WTC11 (cell line): ENCODE measurements around the gene CCR3. TPM values are rescaled to one million over a fixed set of nuclear protein-coding genes. Genes with fewer than 3 reads are reported as not detected.

Experiments used
- ATAC-seq: fragments of 200-7000 bp; cut with Tn5 transposase; 2 replicates; pipeline ENCODE4 v1.10.0; 2021; ENCODE audit warnings: mild to moderate bottlenecking, moderate library complexity
- CTCF ChIA-PET: fragments of 300-600 bp; sonication (Branson Sonifier 250); formaldehyde crosslinking; loops from one replicate; lab custom pipeline; 2021; ENCODE audit warnings: antibody characterized with exemption; lab: Charles Lee
- POLR2A ChIA-PET: fragments of 350-600 bp; sonication (Branson Sonifier 250); formaldehyde crosslinking; loops from one replicate; lab custom pipeline; 2021; ENCODE audit warnings: antibody characterized with exemption; lab: Charles Lee
- DNase-seq: peaks from one replicate; pipeline ENCODE4 v3.0.0; 2021; ENCODE audit warnings: low spot score
- H3K27ac Mint-ChIP-seq: 2 replicates; pipeline ENCODE4 v1.8.0; 2021; ENCODE audit warnings: mixed read lengths
- H3K27me3 Mint-ChIP-seq: 2 replicates; pipeline ENCODE4 v1.8.0; 2021; ENCODE audit warnings: low read depth, mild to moderate bottlenecking, moderate library complexity, mixed read lengths
- H3K36me3 Mint-ChIP-seq: 2 replicates; pipeline ENCODE4 v1.8.0; 2021; ENCODE audit warnings: mixed read lengths
- H3K4me1 Mint-ChIP-seq: 2 replicates; pipeline ENCODE4 v1.8.0; 2022; ENCODE audit warnings: mixed read lengths
- H3K4me3 Mint-ChIP-seq: 2 replicates; pipeline ENCODE4 v1.8.0; 2021; ENCODE audit warnings: mild to moderate bottlenecking, moderate library complexity, mixed read lengths
- H3K9me3 Mint-ChIP-seq: 2 replicates; pipeline ENCODE4 v1.8.0; 2021; ENCODE audit warnings: mixed read lengths
- ATF2 ChIP-seq: sonication (generic); formaldehyde crosslinking; IDR thresholded peaks from 2 replicates; pipeline ENCODE4 v1.8.1; 2022; ENCODE audit warnings: low read depth, missing genetic modification reagents, borderline replicate concordance
- CDX4 ChIP-seq: fragments of 250-450 bp; sonication (Bioruptor Pico); IDR thresholded peaks from 2 replicates; pipeline ENCODE4 v1.9.0; 2021; ENCODE audit warnings: moderate library complexity, mild to moderate bottlenecking, inconsistent platforms, borderline replicate concordance
- FOXJ3 ChIP-seq: sonication (generic); formaldehyde crosslinking; IDR thresholded peaks from 2 replicates; pipeline ENCODE4 v1.9.0; 2021; ENCODE audit warnings: missing genetic modification reagents, mild to moderate bottlenecking, borderline replicate concordance
- FOXP1 ChIP-seq: sonication (generic); formaldehyde crosslinking; IDR thresholded peaks from 2 replicates; pipeline ENCODE4 v1.8.0; 2022; ENCODE audit warnings: missing genetic modification reagents, mild to moderate bottlenecking, moderate library complexity, borderline replicate concordance
- GRHL2 ChIP-seq: fragments of 250-450 bp; sonication (Bioruptor Pico); IDR thresholded peaks from 2 replicates; pipeline ENCODE4 v1.8.0; 2022; ENCODE audit warnings: mild to moderate bottlenecking, moderate library complexity; ENCODE audit not compliant: insufficient replicate concordance, severe bottlenecking
- JUN ChIP-seq: sonication (generic); formaldehyde crosslinking; IDR thresholded peaks from 2 replicates; pipeline ENCODE4 v1.8.0; 2023; ENCODE audit warnings: mild to moderate bottlenecking, missing genetic modification reagents
- NFATC4 ChIP-seq: fragments of 250-450 bp; sonication (Bioruptor Pico); IDR thresholded peaks from 2 replicates; pipeline ENCODE4 v1.9.0; 2021; ENCODE audit warnings: mild to moderate bottlenecking
- NFYB ChIP-seq: sonication (generic); formaldehyde crosslinking; conservative IDR thresholded peaks from 2 replicates; pipeline ENCODE4 v1.8.0; 2022; ENCODE audit warnings: low read depth, missing genetic modification reagents
- NR1H2 ChIP-seq: sonication (generic); formaldehyde crosslinking; IDR thresholded peaks from 2 replicates; pipeline ENCODE4 v1.9.0; 2021; ENCODE audit warnings: mild to moderate bottlenecking, moderate library complexity, missing genetic modification reagents
- PRDM15 ChIP-seq: sonication (generic); formaldehyde crosslinking; IDR thresholded peaks from 2 replicates; pipeline ENCODE4 v1.8.0; 2022; ENCODE audit warnings: missing genetic modification reagents
- TEAD1 ChIP-seq: sonication (generic); formaldehyde crosslinking; IDR thresholded peaks from 2 replicates; pipeline ENCODE4 v1.8.0; 2022; ENCODE audit warnings: mild to moderate bottlenecking, missing genetic modification reagents
- TP53 ChIP-seq: sonication (generic); formaldehyde crosslinking; IDR thresholded peaks from 2 replicates; pipeline ENCODE4 v1.8.1; 2023; ENCODE audit warnings: mild to moderate bottlenecking, missing genetic modification reagents
- ZBTB21 ChIP-seq: sonication (generic); formaldehyde crosslinking; IDR thresholded peaks from 2 replicates; pipeline ENCODE4 v1.8.1; 2023; ENCODE audit warnings: mild to moderate bottlenecking, missing genetic modification reagents, borderline replicate concordance
- ZNF512 ChIP-seq: sonication (generic); formaldehyde crosslinking; IDR thresholded peaks from 2 replicates; pipeline ENCODE4 v1.8.1; 2022; ENCODE audit warnings: missing genetic modification reagents, borderline replicate concordance
- ZNF532 ChIP-seq: fragments of 250-450 bp; sonication (Bioruptor Pico); IDR thresholded peaks from 2 replicates; pipeline ENCODE4 v1.9.0; 2021; ENCODE audit warnings: mild to moderate bottlenecking, borderline replicate concordance
- ZNF671 ChIP-seq: fragments of 250-450 bp; sonication (Bioruptor Pico); IDR thresholded peaks from 2 replicates; pipeline ENCODE4 v1.8.0; 2021; ENCODE audit warnings: mild to moderate bottlenecking
- total RNA-seq: library from RNA; stranded (reverse); gene quantifications from 3 replicates; pipeline ENCODE4 v1.2.3, GENCODE V29; 2021
- TF ChIP-seq, protein P1 (sequence below): fragments of 250-450 bp; sonication (Bioruptor Pico); conservative IDR thresholded peaks from 2 replicates; pipeline ENCODE4 v1.9.0; 2021; ENCODE audit warnings: mild to moderate bottlenecking
- TF ChIP-seq, protein P2 (sequence below): sonication (generic); formaldehyde crosslinking; IDR thresholded peaks from 2 replicates; pipeline ENCODE4 v1.8.1; 2022; ENCODE audit warnings: mild to moderate bottlenecking, missing genetic modification reagents, moderate library complexity, borderline replicate concordance

Gene CCR3
- total RNA-seq, 1 experiment from 2014 or later, result not detected

DNA sequence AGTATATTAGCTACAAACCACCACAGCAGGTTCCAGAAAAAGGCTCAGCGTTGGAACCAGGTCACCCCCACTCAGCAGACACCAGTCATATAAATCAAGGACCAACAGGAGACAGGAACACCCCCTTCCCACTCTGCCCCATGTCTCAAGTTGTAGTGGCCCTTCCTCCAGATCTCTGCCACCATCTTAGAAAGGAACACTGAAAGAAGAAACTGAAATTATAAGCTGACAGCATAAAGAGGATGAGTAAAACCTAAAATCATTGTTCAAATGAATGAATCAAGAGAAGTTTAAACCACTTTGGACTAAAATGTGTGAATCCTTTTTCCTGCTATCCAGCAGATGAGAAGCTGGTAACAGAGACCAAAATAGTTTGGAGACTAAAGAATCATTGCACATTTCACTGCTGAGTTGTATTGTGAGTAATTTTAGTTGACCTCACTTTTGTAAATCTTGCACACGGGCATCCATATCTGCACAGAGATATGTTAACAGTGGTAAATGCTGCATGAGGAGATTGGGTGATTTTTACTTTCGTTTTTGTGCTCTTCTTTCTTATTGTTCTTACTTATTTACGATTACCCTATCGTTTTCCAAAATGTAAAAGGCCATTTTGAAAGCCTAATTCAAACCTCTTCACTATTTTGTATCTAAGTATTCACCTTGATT is 19.8 kb downstream of the CCR3 start (continued):
- TF ChIP-seq, protein P1, sequence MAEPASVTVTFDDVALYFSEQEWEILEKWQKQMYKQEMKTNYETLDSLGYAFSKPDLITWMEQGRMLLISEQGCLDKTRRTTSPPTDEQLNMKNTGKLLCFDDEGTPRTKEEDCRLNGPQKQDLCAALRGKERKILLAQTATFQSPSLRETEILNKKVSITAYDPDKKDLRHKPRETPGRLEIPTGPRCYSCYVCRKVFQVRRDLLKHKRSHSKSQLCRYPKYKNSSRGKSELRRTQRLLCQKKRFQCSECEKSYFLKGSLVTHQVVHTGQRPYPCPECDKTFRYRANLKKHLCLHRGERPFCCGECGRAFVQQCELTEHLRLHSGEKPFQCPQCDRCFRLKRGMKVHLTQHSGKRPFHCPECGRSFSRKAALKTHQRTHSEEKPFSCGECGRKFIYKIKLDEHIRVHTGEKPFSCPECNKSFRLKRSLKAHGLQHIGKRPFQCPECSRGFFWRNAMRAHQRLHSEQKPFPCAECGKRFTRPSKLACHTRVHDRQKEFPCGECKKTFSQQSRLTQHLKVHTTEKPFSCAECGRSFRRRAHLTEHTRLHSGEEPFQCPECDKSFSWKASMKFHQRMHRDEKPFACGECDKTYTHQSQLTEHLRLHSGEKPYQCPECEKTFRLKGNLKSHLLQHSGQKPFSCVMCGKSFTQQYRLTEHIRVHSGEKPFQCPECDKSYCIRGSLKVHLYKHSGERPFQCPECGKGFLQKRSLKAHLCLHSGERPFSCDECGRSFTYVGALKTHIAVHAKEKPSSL, result no peak
- TF ChIP-seq NFATC4 (CRISPR knock-in tag) (no peak), GRHL2 (CRISPR knock-in tag) (no peak)
- TF ChIP-seq, all 79 proteins: peak for 0

GRCh38 chr3:46264002-46264401 is 21.7 kb downstream of the CCR3 start:
- Mint-ChIP-seq H3K9me3 (peaks cover 28% of the 10 kb centered on the region), H3K27me3 (peaks cover 4% of the 10 kb centered on the region; the same call in 1 of the 2 replicates), H3K27ac (no peak overlapping the region), H3K4me3 (no peak overlapping the region), H3K36me3 (peaks cover 11% of the 10 kb centered on the region), H3K4me1 (peaks cover 12% of the 10 kb centered on the region)
- ATAC-seq (peak; percentile 52), DNase-seq (no peak)
- POLR2A ChIA-PET, result no interaction called here
- CTCF ChIA-PET, result interaction anchor here (1.0 to 2.5 kb wide), 2 partner anchors 12 to 105 kb away, joined by 3 to 11 read pairs; no protein-coding TSS in a partner anchor
- no peak for TF ChIP-seq FOXP1 (CRISPR knock-in tag)
- no peak for TF ChIP-seq ZNF512 (CRISPR knock-in tag)
- TF ChIP-seq, protein P2, sequence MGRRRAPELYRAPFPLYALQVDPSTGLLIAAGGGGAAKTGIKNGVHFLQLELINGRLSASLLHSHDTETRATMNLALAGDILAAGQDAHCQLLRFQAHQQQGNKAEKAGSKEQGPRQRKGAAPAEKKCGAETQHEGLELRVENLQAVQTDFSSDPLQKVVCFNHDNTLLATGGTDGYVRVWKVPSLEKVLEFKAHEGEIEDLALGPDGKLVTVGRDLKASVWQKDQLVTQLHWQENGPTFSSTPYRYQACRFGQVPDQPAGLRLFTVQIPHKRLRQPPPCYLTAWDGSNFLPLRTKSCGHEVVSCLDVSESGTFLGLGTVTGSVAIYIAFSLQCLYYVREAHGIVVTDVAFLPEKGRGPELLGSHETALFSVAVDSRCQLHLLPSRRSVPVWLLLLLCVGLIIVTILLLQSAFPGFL, result no peak
- no peak for TF ChIP-seq ATF2 (CRISPR knock-in tag)
- TF ChIP-seq TEAD1, result no peak
- no peak for TF ChIP-seq FOXJ3 (CRISPR knock-in tag)
- no peak for TF ChIP-seq JUN (CRISPR knock-in tag)
- no peak for TF ChIP-seq NR1H2 (CRISPR knock-in tag)
- no peak for TF ChIP-seq ZBTB21
- TF ChIP-seq ZNF532 (CRISPR knock-in tag), result no peak
- no peak for TF ChIP-seq PRDM15 (CRISPR knock-in tag)
- no peak for TF ChIP-seq CDX4 (CRISPR knock-in tag)
- no peak for TF ChIP-seq ZNF671 (CRISPR knock-in tag)
- TF ChIP-seq NFYB (CRISPR knock-in tag), result no peak
- TF ChIP-seq TP53 (CRISPR knock-in tag), result no peak
